Smooth muscle cell (in vitro differentiated cells): Measurements from ENCODE around the gene MDM2. TPM values are rescaled to one million over a fixed set of nuclear protein-coding genes. Genes with fewer than 3 reads are reported as not detected.

ENCODE experiments used
- DNase-seq: peaks from one replicate; lab custom pipeline; 2025; ENCODE audit not compliant: unreplicated experiment; lab: John Stamatoyannopoulos, UW
- H2AFZ ChIP-seq: fragments of 200-600 bp; sonication (generic); 2 replicates; pipeline ENCODE4 v1.6.0; 2016; ENCODE audit warnings: antibody characterized with exemption, low read depth, mild to moderate bottlenecking
- H3F3A ChIP-seq: fragments of 200-600 bp; sonication (generic); 2 replicates; pipeline ENCODE4 v1.6.0; 2017; ENCODE audit warnings: antibody characterized with exemption, low read depth
- H3K27ac ChIP-seq: fragments of 200-600 bp; sonication (generic); 2 replicates; pipeline ENCODE4 v1.5.1; 2016; ENCODE audit warnings: low read depth, mild to moderate bottlenecking
- H3K27me3 ChIP-seq: fragments of 200-600 bp; sonication (generic); 2 replicates; pipeline ENCODE4 v1.6.1; 2016; ENCODE audit warnings: low read depth, mild to moderate bottlenecking
- H3K36me3 ChIP-seq: fragments of 200-600 bp; sonication (generic); 2 replicates; pipeline ENCODE4 v1.5.1; 2016; ENCODE audit warnings: low read depth
- H3K4me1 ChIP-seq: fragments of 200-600 bp; sonication (generic); 2 replicates; pipeline ENCODE4 v1.5.1; 2016; ENCODE audit warnings: low read depth
- H3K4me2 ChIP-seq: fragments of 200-600 bp; sonication (generic); 2 replicates; pipeline ENCODE4 v1.6.0; 2016; ENCODE audit warnings: mild to moderate bottlenecking
- H3K4me3 ChIP-seq: fragments of 200-600 bp; sonication (generic); 2 replicates; pipeline ENCODE4 v1.5.1; 2016; ENCODE audit warnings: mild to moderate bottlenecking
- H3K79me2 ChIP-seq: fragments of 200-600 bp; sonication (generic); 2 replicates; pipeline ENCODE4 v1.6.0; 2016; ENCODE audit warnings: low read depth, mild to moderate bottlenecking
- H3K9ac ChIP-seq: fragments of 200-600 bp; sonication (generic); 2 replicates; pipeline ENCODE4 v1.6.0; 2016; ENCODE audit warnings: low read depth
- H3K9me3 ChIP-seq: fragments of 200-600 bp; sonication (generic); replicated peaks from 2 replicates; pipeline ENCODE4 v1.5.1; 2016; ENCODE audit warnings: low read depth
- H4K20me1 ChIP-seq: fragments of 200-600 bp; sonication (generic); 2 replicates; pipeline ENCODE4 v1.6.0; 2016; ENCODE audit warnings: low read depth
- CTCF ChIP-seq: fragments of 200-600 bp; sonication (generic); IDR thresholded peaks from 2 replicates; pipeline ENCODE4 v1.5.1; 2017; ENCODE audit warnings: borderline replicate concordance, mild to moderate bottlenecking, antibody characterized with exemption; ENCODE audit not compliant: insufficient read depth, poor library complexity, severe bottlenecking
- WGBS: methylation state at CpG from one replicate; pipeline ENCODE4 v1.1.7; 2016; ENCODE audit warnings: low lambda C conversion rate; 5-methylcytosine and 5-hydroxymethylcytosine counted together
- polyA plus RNA-seq: library from polyadenylated mRNA; unstranded; fragments of >200 nt; fragmentation: Nextera tagmentation; extraction: Ambion mirVana; gene quantifications from 2 replicates; pipeline ENCODE4 v1.2.1, GENCODE V29; 2016
- total RNA-seq: library from RNA; depleted of rRNA; stranded (reverse); fragments of >200 nt; gene quantifications from 2 replicates; pipeline ENCODE4 v1.2.3, GENCODE V29; 2014

MDM2 gene
- total and polyA plus RNA-seq, 2 experiments from 2014 or later = 43.4 to 189 TPM

- H3K4me2 ChIP-seq = no peak overlapping the region
- no peaks in the 10 kb centered on the region for H3K79me2 ChIP-seq
- no peaks in the 10 kb centered on the region for H4K20me1 ChIP-seq
- WGBS = 86% methylated on average over 4 of the region's 4 CpGs
- H3K27ac ChIP-seq = no peak overlapping the region
- no peaks in the 10 kb centered on the region for H3K9me3 ChIP-seq
- H3K4me1 ChIP-seq = no peaks in the 10 kb centered on the region
- DNase-seq = no peak
- H3K4me3 ChIP-seq = no peak overlapping the region
- H2AFZ ChIP-seq = no peak overlapping the region
- H3K36me3 ChIP-seq = no peaks in the 10 kb centered on the region
- H3K9ac ChIP-seq = no peak overlapping the region
- H3F3A ChIP-seq = no peaks in the 10 kb centered on the region
- H3K27me3 ChIP-seq = no peaks in the 10 kb centered on the region
- TF ChIP-seq CTCF = no peak
These were observed 89.0 kb downstream of the MDM2 start for GRCh38 chr12:68896881-68897540.

- Histone ChIP-seq H3K4me2 (no peak overlapping the region), H3K27ac (no peak overlapping the region), H3K4me3 (no peak overlapping the region), H3K79me2 (no peaks in the 10 kb centered on the region), H3F3A (no peaks in the 10 kb centered on the region), H3K36me3 (no peaks in the 10 kb centered on the region), H3K9ac (no peak overlapping the region), H3K9me3 (no peaks in the 10 kb centered on the region), H3K4me1 (no peaks in the 10 kb centered on the region), H4K20me1 (no peaks in the 10 kb centered on the region), H3K27me3 (no peaks in the 10 kb centered on the region), H2AFZ (no peak overlapping the region)
- no peak for DNase-seq
- WGBS = 76% methylated on average over 4 of the region's 4 CpGs
- TF ChIP-seq CTCF = peak; percentile 4
These were observed 91.3 kb downstream of the MDM2 start for GRCh38 chr12:68899251-68899771.

- H3K4me3 ChIP-seq = no peak overlapping the region
- no peaks in the 10 kb centered on the region for H3K4me1 ChIP-seq
- H3K79me2 ChIP-seq = no peaks in the 10 kb centered on the region
- H3K27me3 ChIP-seq = no peaks in the 10 kb centered on the region
- TF ChIP-seq CTCF = no peak
- H4K20me1 ChIP-seq = no peaks in the 10 kb centered on the region
- WGBS = 56% methylated on average over 2 of the region's 2 CpGs
- no peaks in the 10 kb centered on the region for H3K9me3 ChIP-seq
- H3K36me3 ChIP-seq = no peaks in the 10 kb centered on the region
- H3K9ac ChIP-seq = no peak overlapping the region
- no peaks in the 10 kb centered on the region for H3F3A ChIP-seq
- H3K4me2 ChIP-seq = no peak overlapping the region
- H2AFZ ChIP-seq = no peak overlapping the region
- no peak overlapping the region for H3K27ac ChIP-seq
- no peak for DNase-seq
These were observed 92.3 kb downstream of the MDM2 start for GRCh38 chr12:68900241-68900640.

Other genes starting within 250 kb of the MDM2 start
- gene RAP1B, start 197.3 kb upstream of the MDM2 start, total RNA-seq = 275 and 313 TPM in 2 replicates
- 236 and 242 TPM in 2 replicates for gene RAP1B, start 197.3 kb upstream of the MDM2 start, polyA plus RNA-seq
- gene NUP107, start 121.2 kb upstream of the MDM2 start, total RNA-seq = 51.1 and 65.3 TPM in 2 replicates
- 29.1 and 39.9 TPM in 2 replicates for gene NUP107, start 121.2 kb upstream of the MDM2 start, polyA plus RNA-seq
- gene SLC35E3, start 62.0 kb upstream of the MDM2 start, total RNA-seq = 1.1 and 18.8 TPM in 2 replicates
- 8.9 and 10.1 TPM in 2 replicates for gene SLC35E3, start 62.0 kb upstream of the MDM2 start, polyA plus RNA-seq
- 0.22 and 6.2 TPM in 2 replicates for gene CPM, start 125.0 kb downstream of the MDM2 start, total RNA-seq
- 0.57 and 1.2 TPM in 2 replicates for gene CPM, start 125.0 kb downstream of the MDM2 start, polyA plus RNA-seq